ENCODE data around the gene SLC16A11. TPM values are rescaled to one million over a fixed set of nuclear protein-coding genes. Genes with fewer than 3 reads are reported as not detected.

The SLC16A11 gene
- total RNA-seq, 1 donor from 2014 or later, result 0.54 TPM

DNA sequence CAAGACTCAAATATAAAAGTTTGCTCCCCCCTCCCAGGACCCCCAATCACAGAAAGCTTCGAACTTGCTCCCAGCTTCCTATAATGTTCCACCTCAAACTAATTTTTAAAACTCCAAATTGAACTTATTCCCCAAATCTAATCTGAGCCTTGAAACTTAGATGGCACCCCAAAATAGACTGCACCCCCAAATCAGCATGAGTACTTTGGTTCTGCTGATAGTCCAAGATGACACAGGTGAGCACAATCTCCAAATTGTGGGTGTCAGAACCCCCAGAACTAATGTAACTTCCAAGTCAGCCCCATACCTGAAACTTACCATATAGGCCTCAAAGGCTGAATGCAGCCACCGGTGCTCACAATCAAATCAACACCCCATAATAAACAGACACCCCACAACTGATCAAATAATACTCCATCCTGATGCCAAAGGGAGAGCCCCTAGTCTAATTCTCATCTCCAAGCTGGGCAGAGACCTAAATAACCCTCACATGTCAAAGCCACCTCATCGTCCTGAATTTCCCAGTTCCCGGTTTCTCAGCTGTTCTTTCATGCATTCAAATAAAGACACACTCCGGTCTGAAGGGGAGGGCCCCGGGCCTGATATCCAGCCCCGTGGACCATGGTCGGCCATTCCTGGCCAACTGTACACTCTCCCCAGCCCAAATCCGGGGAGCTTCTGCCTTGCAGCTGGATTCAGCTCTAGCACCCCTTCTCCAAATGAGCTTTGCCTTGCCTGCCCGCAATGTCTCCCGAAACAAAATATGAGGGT, 22.8 kb downstream of the SLC16A11 start:
- Mint-ChIP-seq H3K27ac (ENCODE audit: unreplicated experiment) (no peak overlapping the region), H3K9me3 (ENCODE audit: unreplicated experiment) (peaks cover 6% of the 10 kb centered on the region), H3K4me3 (ENCODE audit: unreplicated experiment) (no peak overlapping the region), H3K4me1 (ENCODE audit: low read depth, unreplicated experiment) (no peaks in the 10 kb centered on the region), H3K27me3 (ENCODE audit: unreplicated experiment) (peaks cover 13% of the 10 kb centered on the region), H3K36me3 (ENCODE audit: unreplicated experiment) (no peaks in the 10 kb centered on the region)
- DNase-seq, result no peak
- no peak for TF ChIP-seq CTCF (IDR thresholded peaks at IDR 0.05; ENCODE audit: partially characterized antibody, unreplicated experiment)

DNA sequence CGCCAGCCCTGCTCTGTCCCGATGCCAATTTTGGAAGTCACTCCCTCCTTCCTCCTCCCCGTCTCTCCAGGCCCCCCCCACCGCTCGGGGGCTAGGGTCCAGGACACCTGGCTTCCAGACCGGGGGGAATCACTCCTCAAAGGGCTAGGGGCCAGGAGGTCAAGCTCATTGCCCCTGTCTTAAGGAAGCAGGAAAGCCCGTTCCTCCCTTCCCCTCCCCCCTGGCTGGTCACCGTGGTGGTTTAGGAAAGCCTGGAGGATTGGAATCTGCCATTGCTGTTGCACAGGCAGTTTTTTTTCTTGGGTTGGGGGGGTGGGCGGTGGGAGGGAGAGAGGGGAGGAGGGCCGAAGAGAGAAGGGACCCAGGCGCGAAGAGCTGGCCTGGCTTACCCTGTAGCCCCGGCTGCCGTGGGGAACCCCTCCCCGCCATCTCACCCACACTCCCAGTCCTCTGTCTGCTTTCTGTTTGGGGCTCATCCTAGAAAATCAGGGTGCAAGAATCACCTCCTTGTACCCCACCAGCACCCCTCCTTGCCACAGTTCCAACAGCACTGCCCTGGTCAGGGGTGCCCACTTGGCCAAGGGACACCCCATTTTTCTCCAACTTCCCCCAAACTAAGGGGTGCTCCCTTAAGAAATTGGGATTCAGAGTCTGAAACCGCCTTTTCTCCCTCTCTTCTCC, 23.9 kb downstream of the SLC16A11 start:
- H3K4me1 Mint-ChIP-seq (ENCODE audit: low read depth, unreplicated experiment), result peaks cover 2% of the 10 kb centered on the region
- TF ChIP-seq CTCF (IDR thresholded peaks at IDR 0.05; ENCODE audit: partially characterized antibody, unreplicated experiment), result no peak
- no peak overlapping the region for H3K27ac Mint-ChIP-seq (ENCODE audit: unreplicated experiment)

DNA sequence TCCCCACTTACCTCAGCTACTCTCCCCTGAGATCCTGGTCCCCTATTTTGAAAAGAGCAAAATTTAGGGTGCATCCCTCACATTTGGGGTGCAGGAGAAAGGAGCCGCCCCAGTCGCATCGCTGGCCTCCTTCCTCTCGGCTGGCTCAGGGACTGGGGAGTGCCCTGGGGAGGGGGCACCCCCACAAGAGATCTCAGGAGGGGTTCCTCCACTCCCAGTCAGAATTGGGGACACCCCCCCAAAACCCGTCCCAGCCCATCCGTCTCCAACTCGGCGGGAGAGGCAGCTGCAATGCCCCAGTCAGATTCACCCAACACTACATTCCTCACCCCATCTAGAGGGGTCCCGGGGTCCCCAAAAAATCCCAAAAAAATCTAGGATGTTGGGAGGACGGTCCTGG, 24.5 kb downstream of the SLC16A11 start:
- Mint-ChIP-seq H3K4me1 (ENCODE audit: low read depth, unreplicated experiment) (peaks cover 2% of the 10 kb centered on the region), H3K36me3 (ENCODE audit: unreplicated experiment) (no peaks in the 10 kb centered on the region), H3K27ac (ENCODE audit: unreplicated experiment) (no peak overlapping the region), H3K9me3 (ENCODE audit: unreplicated experiment) (peaks cover 6% of the 10 kb centered on the region), H3K4me3 (ENCODE audit: unreplicated experiment) (no peak overlapping the region), H3K27me3 (ENCODE audit: unreplicated experiment) (peaks cover 14% of the 10 kb centered on the region)
- TF ChIP-seq CTCF (IDR thresholded peaks at IDR 0.05; ENCODE audit: partially characterized antibody, unreplicated experiment), result no peak
- no peak for DNase-seq

More for the DNA sequence above, 23.9 kb downstream of the SLC16A11 start:
- Mint-ChIP-seq H3K4me3 (ENCODE audit: unreplicated experiment) (no peak overlapping the region), H3K36me3 (ENCODE audit: unreplicated experiment) (no peaks in the 10 kb centered on the region), H3K9me3 (ENCODE audit: unreplicated experiment) (peaks cover 6% of the 10 kb centered on the region), H3K27me3 (ENCODE audit: unreplicated experiment) (peaks cover 14% of the 10 kb centered on the region)
- DNase-seq, result peak; percentile 57

- Mint-ChIP-seq H3K27ac (ENCODE audit: unreplicated experiment) (no peak overlapping the region), H3K9me3 (ENCODE audit: unreplicated experiment) (peaks cover 9% of the 10 kb centered on the region), H3K4me1 (ENCODE audit: low read depth, unreplicated experiment) (peaks cover 6% of the 10 kb centered on the region), H3K27me3 (ENCODE audit: unreplicated experiment) (peaks cover 12% of the 10 kb centered on the region), H3K36me3 (ENCODE audit: unreplicated experiment) (no peaks in the 10 kb centered on the region), H3K4me3 (ENCODE audit: unreplicated experiment) (no peak overlapping the region)
- no peak for DNase-seq
- TF ChIP-seq CTCF (IDR thresholded peaks at IDR 0.05; ENCODE audit: partially characterized antibody, unreplicated experiment), result no peak
These were observed 25.4 kb downstream of the SLC16A11 start for GRCh38 chr17:7018331-7018964.

Measured in glutamatergic neuron (in vitro differentiated cells).